ENCODE data around the gene CDH24.

GRCh38 chr14:23051141-23052057, 5.9 kb downstream of the CDH24 start:
- TF ChIP-seq SMC3 (conservative IDR thresholded peaks at IDR 0.05; ENCODE audit: poor library complexity), result no peak
- no peak for TF ChIP-seq CTCF (IDR thresholded peaks at IDR 0.05; ENCODE audit: poor library complexity, severe bottlenecking)
- TF ChIP-seq EP300 (conservative IDR thresholded peaks at IDR 0.05; ENCODE audit: poor library complexity, severe bottlenecking), result no peak
- no peak for TF ChIP-seq TAF1 (IDR thresholded peaks at IDR 0.05; ENCODE audit: low read depth)
- TF ChIP-seq POLR2AphosphoS5 (IDR thresholded peaks at IDR 0.05), result no peak
